ENCODE measurements around the gene SLC25A52.
"Not testable (repeated sequence)": the region's sequence is repeated elsewhere in the genome, so short reads cannot be mapped to it uniquely, and the experiment has no call there.

SLC25A52 gene, protein sequence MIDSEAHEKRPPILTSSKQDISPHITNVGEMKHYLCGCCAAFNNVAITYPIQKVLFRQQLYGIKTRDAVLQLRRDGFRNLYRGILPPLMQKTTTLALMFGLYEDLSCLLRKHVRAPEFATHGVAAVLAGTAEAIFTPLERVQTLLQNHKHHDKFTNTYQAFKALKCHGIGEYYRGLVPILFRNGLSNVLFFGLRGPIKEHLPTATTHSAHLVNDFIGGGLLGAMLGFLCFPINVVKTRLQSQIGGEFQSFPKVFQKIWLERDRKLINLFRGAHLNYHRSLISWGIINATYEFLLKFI

DNA sequence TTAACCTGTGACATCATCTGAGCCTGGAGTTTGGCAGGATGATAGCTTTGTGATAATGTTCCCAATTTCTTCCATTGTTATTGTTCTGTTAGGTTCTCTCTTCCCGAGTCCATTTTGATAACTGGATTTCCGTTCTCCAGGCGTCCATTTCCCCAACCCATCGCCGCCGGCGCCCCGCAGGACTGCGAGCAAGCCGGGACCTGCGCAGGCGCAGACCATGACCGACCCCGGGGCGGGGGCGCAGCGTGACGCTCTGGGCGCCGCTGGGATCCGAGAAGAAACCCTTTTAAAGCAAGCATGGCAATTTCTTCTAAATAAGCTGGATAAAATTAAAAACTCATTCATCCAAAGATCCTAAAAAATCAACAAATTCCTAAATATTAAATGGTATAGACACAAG is at the start of gene SLC25A52:
TSS of gene SLC25A52 (minus strand) at position 186 of the 400 bp plus-strand sequence. CDS start 219 bp downstream, outside the sequence.
- no peak for DNase-seq (ENCODE audit: low read depth, low spot score)
- no peak within 1 kb of the TSS for H3K27ac ChIP-seq

DNA sequence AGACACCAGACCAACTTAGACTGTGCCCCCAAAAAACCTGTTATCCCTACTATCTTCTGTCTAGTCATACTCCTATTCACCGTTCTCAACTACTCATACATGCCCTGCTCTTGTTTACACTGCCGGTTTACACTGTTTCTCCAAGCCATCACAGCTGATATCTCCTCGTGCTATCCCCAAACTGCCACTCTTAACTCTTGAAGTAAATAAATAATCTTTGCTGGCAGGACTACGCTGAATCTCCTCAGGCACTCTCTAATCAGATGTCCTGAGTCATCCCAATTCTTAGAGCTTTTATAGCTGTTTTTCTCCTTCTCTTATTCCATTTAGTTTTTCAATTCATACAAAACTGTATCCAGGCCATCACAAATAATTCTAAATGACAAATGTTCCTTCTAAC is 48.4 kb upstream of the SLC25A52 start:
- DNase-seq (ENCODE audit: low read depth, low spot score); H3K27ac ChIP-seq: not testable (repeated sequence)

DNA sequence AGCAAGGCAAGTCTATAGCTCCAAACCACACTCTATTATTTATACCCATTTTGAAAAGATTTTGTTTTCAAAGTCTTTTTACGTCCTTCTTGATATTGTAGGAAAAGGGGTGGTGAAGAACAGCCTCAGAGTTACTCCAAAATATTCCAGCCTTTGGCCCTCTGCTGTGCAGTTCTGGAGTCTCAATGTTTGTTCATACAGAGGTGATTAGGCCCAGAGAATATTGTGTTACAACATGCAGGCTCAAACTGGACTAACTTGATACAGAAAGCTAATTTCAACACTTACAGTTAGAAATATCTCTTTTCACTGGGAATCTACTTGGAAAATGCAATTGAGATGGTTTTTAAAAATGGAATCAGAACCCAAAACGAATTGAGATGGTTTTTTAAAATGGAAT is 40.4 kb upstream of the SLC25A52 start:
- no peak for DNase-seq (ENCODE audit: low read depth, low spot score)

DNA sequence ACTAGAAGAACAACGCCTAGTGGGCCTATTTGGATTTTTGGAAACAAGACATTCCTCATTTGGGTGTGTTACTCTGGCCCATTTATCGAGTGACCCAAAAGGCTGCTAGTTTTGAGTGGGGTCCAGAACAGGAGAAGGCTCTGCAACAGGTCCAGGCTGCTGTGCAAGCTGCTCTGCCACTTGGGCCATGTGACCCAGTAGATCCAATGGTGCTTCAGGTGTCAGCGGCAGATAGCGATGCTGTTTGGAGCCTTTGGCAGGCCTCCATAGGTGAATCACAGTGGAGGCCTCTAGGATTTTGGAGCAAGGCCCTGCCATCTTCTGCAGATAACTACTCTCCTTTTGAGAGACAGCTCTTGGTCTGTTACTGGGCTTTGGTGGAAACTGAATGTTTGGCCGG is 38.6 kb upstream of the SLC25A52 start:
- not testable (repeated sequence) for DNase-seq (ENCODE audit: low read depth, low spot score); H3K27ac ChIP-seq

More for the DNA sequence above, 40.4 kb upstream of the SLC25A52 start:
- H3K27ac ChIP-seq = no peak overlapping the region

DNA sequence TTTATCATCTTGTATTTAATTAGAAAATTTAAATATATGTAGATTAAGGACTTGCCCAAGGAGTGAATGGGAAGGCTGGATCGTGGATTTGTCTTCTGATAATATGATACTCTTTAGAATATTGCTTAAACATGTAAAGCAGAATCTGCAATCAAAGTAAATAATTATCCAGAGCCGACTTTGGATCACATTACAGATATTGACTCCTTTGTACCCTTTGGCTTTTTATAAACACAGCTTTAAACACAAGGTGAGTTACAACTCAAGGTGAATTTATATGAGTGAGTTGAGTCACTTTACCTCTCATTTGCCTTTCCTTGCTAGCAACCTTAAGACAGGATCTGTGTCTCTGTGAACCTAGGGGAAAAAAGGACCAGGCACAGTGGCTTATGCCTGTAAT is 37.7 kb upstream of the SLC25A52 start:
- DNase-seq (ENCODE audit: low read depth, low spot score) = no peak

DNA sequence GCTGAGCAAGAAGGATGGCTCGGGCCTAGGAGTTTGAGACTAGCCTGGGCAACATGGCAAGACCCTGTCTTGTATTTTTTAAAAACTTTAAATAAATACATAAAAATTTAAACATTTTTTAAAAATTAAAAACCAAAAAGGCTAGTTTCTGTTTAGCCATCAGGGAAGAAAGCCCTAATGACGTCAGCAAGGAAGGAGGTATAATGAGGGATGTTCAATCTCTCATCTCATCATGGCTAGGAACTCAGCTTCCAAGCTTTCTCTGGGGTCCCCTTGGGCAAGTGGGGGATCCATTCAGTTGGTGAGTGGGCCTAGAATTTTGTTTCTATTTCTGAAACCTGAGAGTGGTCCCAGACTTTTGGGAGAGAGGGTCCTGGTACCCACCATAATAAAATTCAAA is 35.1 kb upstream of the SLC25A52 start:
- DNase-seq (ENCODE audit: low read depth, low spot score) = no peak
- H3K27ac ChIP-seq = no peak overlapping the region

More for the DNA sequence above, 37.7 kb upstream of the SLC25A52 start:
- H3K27ac ChIP-seq = no peak overlapping the region

DNA sequence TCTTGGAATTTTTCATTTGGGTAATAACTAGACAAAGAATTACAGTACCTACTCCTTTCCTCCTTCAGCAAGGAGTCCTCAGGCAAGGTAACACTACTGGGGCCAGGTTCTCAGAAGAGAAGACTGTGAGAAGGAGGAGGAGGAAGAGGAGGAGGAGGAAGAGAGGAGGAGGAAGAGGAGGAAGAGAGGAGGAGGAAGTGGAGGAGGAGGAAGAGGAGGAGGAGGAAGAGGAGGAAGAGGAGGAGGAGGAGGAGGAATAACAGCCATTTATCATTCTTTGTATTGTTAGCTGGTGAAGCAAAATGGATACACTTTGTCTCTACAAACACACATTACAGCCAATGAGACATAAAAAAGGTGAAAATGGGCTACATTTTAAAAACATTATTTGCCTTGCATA is 32.9 kb upstream of the SLC25A52 start:
- no peak overlapping the region for H3K27ac ChIP-seq
- no peak for DNase-seq (ENCODE audit: low read depth, low spot score)

DNA sequence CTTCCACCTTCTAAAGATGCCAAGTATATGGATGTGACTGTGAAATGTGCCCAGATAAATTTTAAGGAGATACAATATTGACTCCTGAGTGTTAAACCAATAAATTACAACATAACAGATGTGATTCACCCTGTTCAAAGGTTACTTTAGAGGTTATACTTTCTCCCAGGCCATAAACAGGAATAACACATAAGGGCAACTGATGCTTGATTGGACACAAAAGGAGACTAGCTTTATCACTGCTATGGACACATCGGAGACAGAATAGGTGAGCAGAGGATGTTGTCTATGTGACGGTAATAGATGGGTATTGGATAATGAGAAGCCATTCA is 31.9 kb upstream of the SLC25A52 start:
- H3K27ac ChIP-seq = no peak overlapping the region
- DNase-seq (ENCODE audit: low read depth, low spot score) = no peak

DNA sequence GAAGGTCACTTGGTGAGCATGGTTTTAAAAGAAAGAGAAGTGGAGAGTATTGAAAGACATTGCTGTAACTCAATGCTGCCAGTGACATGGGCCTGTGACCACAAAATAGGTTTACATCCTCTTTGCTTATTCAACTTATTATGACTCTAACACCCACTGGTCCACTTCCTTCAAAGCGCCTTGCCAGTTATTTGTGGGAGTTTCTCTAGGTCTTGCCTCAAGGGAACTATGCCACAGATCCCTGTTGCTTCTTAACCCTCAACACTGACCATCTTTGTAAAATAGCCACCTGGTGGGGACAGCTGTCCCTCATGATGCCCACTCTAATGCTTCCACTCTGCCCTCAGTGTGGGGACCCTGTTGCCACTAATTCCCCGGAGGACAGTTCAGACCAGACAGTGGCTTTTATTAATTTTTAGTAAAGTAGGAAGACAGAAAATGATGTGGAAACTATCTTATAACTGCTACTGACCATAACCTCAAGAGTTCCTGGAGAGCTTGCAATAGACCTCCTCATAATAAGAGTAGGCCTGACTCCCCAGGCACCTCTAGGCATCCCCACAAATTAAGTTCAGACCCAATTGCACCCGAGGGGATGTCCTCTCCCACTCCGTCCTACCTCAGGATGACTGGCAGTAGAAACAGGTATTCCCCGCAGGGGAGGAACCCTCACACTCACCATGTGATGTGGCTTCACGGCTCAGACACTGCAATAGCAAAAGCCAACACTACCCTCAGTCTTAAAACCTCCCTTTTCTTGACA is 31.3 kb upstream of the SLC25A52 start:
- no peak overlapping the region for H3K27ac ChIP-seq
- no peak for DNase-seq (ENCODE audit: low read depth, low spot score)

DNA sequence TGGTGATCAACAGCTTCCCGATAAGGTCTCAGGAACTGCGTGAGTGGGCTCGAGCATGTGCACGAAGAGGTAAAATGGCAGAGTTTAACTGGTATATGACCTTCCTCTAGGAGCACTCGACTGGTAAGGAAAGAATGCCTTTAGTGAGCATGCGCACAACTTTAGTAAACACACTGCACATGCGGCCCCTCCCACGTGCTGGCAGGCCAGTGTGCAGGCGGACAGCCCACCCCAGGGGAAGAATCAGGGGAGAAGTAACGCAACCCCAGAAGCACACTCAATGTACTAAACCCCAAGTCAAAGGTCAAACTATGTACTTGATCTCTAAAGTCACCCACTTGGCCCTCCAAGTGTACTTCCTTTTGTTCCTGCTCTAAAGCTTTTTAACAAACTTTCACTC is 28.7 kb upstream of the SLC25A52 start:
- no peak overlapping the region for H3K27ac ChIP-seq
- no peak for DNase-seq (ENCODE audit: low read depth, low spot score)

DNA sequence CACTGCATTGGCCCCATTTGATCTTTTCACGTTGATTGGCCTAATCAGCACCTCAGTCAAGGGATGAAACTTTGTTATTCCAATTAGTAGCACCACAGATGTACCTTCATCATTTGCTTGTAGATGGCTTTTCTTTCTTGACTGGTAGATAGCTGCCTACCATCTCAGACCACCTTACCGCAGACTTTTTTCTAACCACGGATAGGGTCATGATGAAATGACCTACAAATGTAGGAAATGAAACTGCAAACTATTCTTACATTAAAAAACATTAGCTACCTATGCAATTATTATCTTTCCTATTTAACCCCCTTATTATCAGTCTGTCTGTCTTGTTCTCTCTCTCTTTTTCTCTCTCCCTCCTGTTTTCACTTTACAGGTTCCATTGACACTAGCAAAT is 22.4 kb upstream of the SLC25A52 start:
- DNase-seq (ENCODE audit: low read depth, low spot score) = no peak
- H3K27ac ChIP-seq = no peak overlapping the region

DNA sequence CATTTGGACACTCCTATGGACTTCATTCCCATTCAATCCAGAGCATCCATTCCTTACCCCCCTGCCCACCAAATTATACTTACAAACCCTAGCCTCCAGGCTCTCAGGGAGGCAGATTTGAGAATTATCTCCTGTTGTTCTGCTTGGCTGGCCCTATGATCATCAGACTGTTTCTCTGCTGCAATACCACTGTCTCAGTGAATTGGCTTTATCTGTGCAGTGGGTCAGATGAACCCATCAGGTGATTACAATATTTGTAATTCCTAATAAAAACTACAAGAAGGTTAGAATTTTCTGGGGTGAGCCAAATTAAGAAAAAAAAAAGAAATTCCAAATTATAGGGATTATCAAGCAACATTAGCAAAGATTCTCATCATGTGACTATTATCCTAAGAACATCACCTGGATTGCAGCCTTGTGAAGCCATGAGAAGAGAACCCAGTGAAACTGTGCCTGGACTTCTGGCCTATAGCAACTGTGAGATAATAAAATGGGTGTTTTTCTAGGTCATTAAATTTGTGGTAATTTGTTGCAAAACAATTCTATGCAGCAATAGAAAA is 17.8 kb upstream of the SLC25A52 start:
- no peak for DNase-seq (ENCODE audit: low read depth, low spot score)

DNA sequence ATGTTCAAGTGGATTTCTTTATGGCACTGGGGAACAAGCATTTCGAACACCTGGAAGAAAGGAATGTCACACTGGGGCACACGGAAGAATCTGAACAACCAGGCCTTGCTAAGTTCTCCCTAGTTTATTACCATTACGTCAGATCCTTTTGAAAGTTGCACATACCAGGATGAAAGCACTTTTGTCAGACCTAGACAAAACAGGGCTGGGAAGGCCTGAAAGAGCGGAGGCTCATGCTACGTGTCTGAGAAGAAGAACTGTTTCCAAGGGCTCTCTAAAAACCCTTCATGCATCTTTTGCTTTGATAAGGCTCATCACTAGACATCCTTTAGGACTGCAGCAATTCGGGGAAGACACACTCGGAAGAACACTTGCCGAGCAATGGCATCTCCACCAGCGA is 15.4 kb upstream of the SLC25A52 start:
- DNase-seq (ENCODE audit: low read depth, low spot score) = no peak

More for the DNA sequence above, 17.8 kb upstream of the SLC25A52 start:
- H3K27ac ChIP-seq = no peak overlapping the region

DNA sequence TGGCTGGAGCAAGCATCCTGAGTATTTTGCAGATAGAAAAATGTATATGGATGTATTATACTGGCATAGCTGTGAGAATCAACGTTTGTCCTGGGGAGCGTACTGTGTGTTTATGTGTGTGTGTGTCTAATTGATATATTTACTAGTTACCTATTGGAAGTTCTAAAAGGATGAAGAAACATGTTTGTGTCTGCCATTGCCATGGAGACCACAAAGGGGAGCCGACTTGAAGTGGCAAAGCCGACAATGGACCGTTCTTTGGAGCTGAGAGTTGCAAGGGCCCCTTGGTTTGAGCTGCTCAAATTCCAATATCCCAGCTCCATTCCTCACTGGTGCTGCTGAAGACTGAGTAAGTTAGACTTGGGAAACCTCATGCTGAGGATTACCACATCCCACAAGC is 14.3 kb upstream of the SLC25A52 start:
- DNase-seq (ENCODE audit: low read depth, low spot score) = no peak
- H3K27ac ChIP-seq = no peak overlapping the region

More for the DNA sequence above, 15.4 kb upstream of the SLC25A52 start:
- H3K27ac ChIP-seq = no peak overlapping the region

DNA sequence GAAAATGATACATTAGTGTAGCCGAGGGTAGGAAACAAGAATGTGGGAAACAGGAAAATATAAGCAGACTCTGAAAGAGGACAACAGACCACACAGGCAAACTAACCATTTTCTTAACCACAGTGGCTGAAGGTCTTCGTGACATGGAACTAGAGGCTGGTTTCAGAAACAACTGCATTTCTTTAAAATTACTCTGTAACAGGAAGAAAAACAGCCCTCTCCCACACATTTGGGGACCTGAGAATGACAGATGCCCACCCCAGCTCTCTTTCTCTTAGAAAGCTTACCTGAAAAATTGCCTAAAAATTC is 13.8 kb upstream of the SLC25A52 start:
- no peak overlapping the region for H3K27ac ChIP-seq
- no peak for DNase-seq (ENCODE audit: low read depth, low spot score)

DNA sequence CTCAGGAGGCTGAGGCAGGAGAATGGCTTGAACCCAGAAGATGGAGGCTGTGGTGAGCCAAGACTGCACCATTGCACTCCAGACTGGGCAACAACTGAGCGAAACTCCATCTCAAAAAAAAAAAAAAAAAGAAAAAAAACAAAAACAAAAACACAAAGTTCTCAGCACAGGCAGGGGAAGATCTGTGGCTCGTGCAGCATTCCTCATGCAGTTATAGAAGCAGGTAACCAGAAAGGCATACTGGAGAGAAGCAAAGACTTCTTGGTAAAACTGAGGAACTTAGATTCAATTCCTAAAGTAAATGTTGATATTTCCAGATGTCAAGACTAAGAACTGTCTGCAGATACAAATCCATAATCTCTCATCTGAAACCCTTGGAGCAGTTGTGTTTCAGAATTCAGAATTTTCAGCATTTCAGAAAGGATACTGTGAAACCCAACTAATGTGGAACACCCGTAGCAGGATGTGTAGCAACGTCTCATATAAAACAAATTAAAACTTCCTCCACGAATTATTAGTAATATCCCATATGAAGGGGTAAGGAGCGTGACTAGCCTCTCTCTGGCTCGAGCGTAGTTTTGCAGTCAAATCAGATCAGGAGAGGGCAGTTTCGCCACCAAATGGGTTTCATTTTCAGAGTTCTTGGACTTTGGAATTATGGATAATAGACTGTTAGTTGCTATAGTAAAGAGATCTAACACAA is 13.2 kb upstream of the SLC25A52 start:
- no peak overlapping the region for H3K27ac ChIP-seq
- no peak for DNase-seq (ENCODE audit: low read depth, low spot score)

DNA sequence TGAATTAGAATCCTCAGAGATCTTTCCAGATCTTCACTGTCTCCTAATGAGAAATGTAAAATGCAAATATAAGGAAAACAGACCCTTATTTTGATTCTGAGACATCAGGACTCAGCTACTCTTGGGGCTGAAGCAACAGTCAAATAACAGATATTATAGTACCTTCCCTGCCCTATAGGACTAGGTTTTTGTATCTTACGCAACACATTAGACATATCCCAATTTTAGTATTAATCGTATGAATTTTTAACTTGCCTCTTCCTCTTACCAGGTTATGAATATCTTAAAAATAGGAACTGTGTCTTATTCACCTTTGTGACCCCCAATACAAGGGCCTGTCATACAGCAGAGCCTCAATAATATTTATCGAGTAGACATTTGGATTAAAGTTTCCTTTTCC is 12.0 kb upstream of the SLC25A52 start:
- H3K27ac ChIP-seq = no peak overlapping the region
- DNase-seq (ENCODE audit: low read depth, low spot score) = no peak

DNA sequence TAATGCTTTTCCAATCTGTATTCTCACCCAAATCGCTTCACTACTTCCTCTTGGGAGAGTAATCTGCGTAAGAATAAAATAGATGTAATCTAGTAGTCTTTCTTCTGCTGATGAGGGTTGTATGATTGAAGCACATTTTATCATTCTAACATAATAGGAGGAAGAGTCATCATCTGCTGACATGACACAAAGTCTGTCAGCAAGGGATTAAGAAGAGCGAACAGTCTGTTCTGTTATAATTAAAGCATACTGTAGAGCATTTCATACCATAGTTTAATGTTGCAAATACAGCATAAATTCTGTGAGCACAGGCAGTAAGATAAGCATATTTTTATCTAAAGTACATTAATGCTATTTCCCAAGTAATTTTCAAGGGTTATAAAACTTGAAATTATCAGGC is 10.4 kb downstream of the SLC25A52 start:
- no peak for DNase-seq (ENCODE audit: low read depth, low spot score)
- no peak overlapping the region for H3K27ac ChIP-seq

DNA sequence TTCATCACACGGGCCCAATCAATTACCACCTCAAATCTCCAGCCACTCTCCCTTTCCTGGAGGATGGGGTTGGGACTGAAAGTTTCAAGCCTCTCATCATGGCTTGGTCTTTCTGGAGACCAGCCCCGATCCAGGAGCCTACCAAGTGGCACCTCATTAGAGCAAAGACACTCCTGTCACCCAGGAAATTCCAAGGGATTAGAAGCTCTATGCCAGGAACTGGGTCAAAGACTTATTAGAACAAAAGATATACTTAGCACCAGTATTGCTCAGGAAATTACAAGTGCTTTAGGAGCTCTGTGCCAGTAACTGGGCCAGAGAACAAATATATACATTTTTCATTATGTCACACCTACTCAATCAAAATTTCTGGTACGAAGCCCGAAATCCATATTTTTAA is 14.3 kb downstream of the SLC25A52 start:
- no peak for DNase-seq (ENCODE audit: low read depth, low spot score)
- no peak overlapping the region for H3K27ac ChIP-seq

DNA sequence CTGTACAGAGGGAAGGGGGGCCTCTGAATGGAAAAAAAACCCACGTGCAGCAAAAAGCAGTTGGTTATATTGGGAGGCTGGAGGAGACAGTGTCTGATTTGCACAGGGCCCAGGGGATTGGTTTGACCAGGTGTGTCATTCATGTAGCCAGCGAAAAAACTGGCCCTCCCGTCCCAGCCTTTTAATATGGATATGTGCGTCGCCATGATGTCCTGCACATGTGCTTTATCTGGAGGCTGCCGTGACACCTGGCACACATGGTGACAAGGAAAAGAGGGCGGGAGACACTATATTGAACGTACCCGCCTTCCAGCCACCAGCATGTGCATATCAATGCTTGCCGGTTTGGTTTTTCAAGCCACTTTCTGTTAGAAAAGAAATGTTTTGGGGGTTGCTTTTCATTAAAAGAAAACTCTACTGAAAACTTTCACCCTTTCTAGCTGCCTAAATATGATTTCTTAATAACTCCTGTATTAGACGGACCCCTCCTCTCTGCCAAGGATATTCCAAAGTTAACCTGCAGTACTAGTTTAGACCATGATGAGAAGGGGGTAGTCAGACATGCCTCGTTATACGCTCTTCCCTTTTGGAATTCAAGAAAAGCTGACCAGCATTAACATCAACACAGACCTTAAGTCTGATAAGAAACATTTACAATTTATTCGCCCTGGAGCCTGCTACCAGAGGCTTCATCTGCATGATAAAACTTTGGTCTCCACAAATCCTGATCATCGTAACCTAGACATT is 16.2 kb downstream of the SLC25A52 start:
- no peak for DNase-seq (ENCODE audit: low read depth, low spot score)
- H3K27ac ChIP-seq = no peak overlapping the region
